Caco-2 (cell line): Measurements from ENCODE around the gene CCDC54. TPM values are rescaled to one million over a fixed set of nuclear protein-coding genes. Genes with fewer than 3 reads are reported as not detected.

Experiments used
- BruUV-seq: library from RNA; stranded (reverse); fragments of 400-500 nt; replicated peaks from 2 replicates; lab custom pipeline; 2021; lab: Mats Ljungman, UMichigan
- CTCF ChIA-PET: fragments of 300-600 bp; sonication (Branson Sonifier 250); formaldehyde crosslinking; loops from one replicate; lab custom pipeline; 2022; ENCODE audit warnings: antibody characterized with exemption; lab: Charles Lee
- POLR2A ChIA-PET: fragments of 300-600 bp; sonication (Branson Sonifier 250); formaldehyde crosslinking; loops from one replicate; lab custom pipeline; 2022; ENCODE audit warnings: antibody characterized with exemption; lab: Charles Lee
- DNase-seq, 2 experiments: peaks; one replicate each; pipeline versions ENCODE4 v3.0.0 to v3.0.0-alpha.2; 2020 to 2022
- H3K27me3 ChIP-seq: replicated peaks from 2 replicates; pipeline ENCODE4 v1.6.0; 2011; ENCODE audit warnings: low read length; ENCODE audit not compliant: control insufficient read depth, insufficient read depth
- H3K36me3 ChIP-seq: 2 replicates; pipeline ENCODE4 v1.5.1; 2011; ENCODE audit warnings: low read length; ENCODE audit not compliant: control insufficient read depth, insufficient read depth
- H3K4me1 ChIP-seq: fragments of 250-450 bp; sonication (Bioruptor Pico); 2 replicates; pipeline ENCODE4 v1.5.1; 2020; ENCODE audit warnings: mild to moderate bottlenecking
- H3K4me3 ChIP-seq: 2 replicates; pipeline ENCODE4 v1.5.1; 2011; ENCODE audit warnings: low read depth, mild to moderate bottlenecking, control low read depth, low read length
- H3K9me3 ChIP-seq: fragments of 250-450 bp; sonication (Bioruptor Pico); 2 replicates; pipeline ENCODE4 v1.5.1; 2020; ENCODE audit warnings: mild to moderate bottlenecking, moderate library complexity
- H3K27ac Mint-ChIP-seq: one replicate; pipeline ENCODE4 v1.8.0; 2022; ENCODE audit warnings: mixed read lengths; ENCODE audit not compliant: unreplicated experiment
- H3K27me3 Mint-ChIP-seq: one replicate; pipeline ENCODE4 v1.8.0; 2022; ENCODE audit warnings: mixed read lengths; ENCODE audit not compliant: insufficient read depth, unreplicated experiment
- H3K36me3 Mint-ChIP-seq: one replicate; pipeline ENCODE4 v1.8.0; 2022; ENCODE audit warnings: mild to moderate bottlenecking, mixed read lengths; ENCODE audit not compliant: insufficient read depth, unreplicated experiment
- H3K4me1 Mint-ChIP-seq: one replicate; pipeline ENCODE4 v1.8.0; 2022; ENCODE audit warnings: low read depth, mixed read lengths; ENCODE audit not compliant: unreplicated experiment
- H3K4me3 Mint-ChIP-seq: one replicate; pipeline ENCODE4 v1.8.0; 2022; ENCODE audit warnings: mild to moderate bottlenecking, moderate library complexity, mixed read lengths; ENCODE audit not compliant: unreplicated experiment
- H3K9me3 Mint-ChIP-seq: one replicate; pipeline ENCODE4 v1.8.0; 2022; ENCODE audit warnings: mixed read lengths; ENCODE audit not compliant: unreplicated experiment
- CTCF ChIP-seq, 2 experiments: fragments of 200-600 bp in 1 of 2; IDR thresholded peaks; 1 replicate in 1 of 2; 2 replicates in 1 of 2; pipeline versions ENCODE4 v1.5.1 to v1.8.0; 2011 to 2022; ENCODE audit warnings: antibody characterized with exemption in 1 of 2, control low read depth in 1 of 2, inconsistent platforms in 1 of 2, low read depth in 1 of 2, low read length in 1 of 2, mild to moderate bottlenecking in 1 of 2, moderate library complexity in 1 of 2; ENCODE audit not compliant: insufficient read depth in 1 of 2, severe bottlenecking in 1 of 2, unreplicated experiment in 1 of 2
- intact Hi-C: fragments of 100-400 bp; cut with micrococcal nuclease; formaldehyde crosslinking; loops from one replicate; pipeline ENCODE4 v1.10.0; 2022; ENCODE audit not compliant: unreplicated experiment
- total RNA-seq: library from RNA; stranded (reverse); gene quantifications from 2 replicates; pipeline ENCODE4 v1.2.3, GENCODE V29; 2022

CCDC54 gene
- total RNA-seq, 1 experiment from 2014 or later, result not detected

GRCh38 chr3:107347751-107348150 is 29.5 kb upstream of the CCDC54 start:
- DNase-seq, result no peak
- Histone ChIP-seq H3K4me1 (no peaks in the 10 kb centered on the region), H3K27me3 (no peaks in the 10 kb centered on the region), H3K4me3 (no peak overlapping the region), H3K9me3 (no peaks in the 10 kb centered on the region), H3K36me3 (no peaks in the 10 kb centered on the region)
- H3K4me3 Mint-ChIP-seq, result no peak overlapping the region
- ChIA-PET POLR2A (no interaction called here), CTCF (no interaction called here)
- no peak overlapping the region for H3K27ac Mint-ChIP-seq
- no peaks in the 10 kb centered on the region for H3K36me3 Mint-ChIP-seq
- BruUV-seq, result no TSS peak
- H3K4me1 Mint-ChIP-seq, result peaks cover 7% of the 10 kb centered on the region
- no peak for TF ChIP-seq CTCF (IDR thresholded peaks at IDR 0.05; ENCODE audit: insufficient read depth in 1 of 2, low read depth in 1 of 2, low read length in 1 of 2, severe bottlenecking in 1 of 2, unreplicated experiment in 1 of 2)
- intact Hi-C loops, result no loop called here
- H3K27me3 Mint-ChIP-seq, result no peaks in the 10 kb centered on the region
- no peaks in the 10 kb centered on the region for H3K9me3 Mint-ChIP-seq

GRCh38 chr3:107356706-107357105 is 20.5 kb upstream of the CCDC54 start:
- H3K27me3 ChIP-seq, result no peaks in the 10 kb centered on the region
- Mint-ChIP-seq H3K9me3 (no peaks in the 10 kb centered on the region), H3K27ac (no peak overlapping the region), H3K4me1 (peaks cover 5% of the 10 kb centered on the region), H3K4me3 (no peak overlapping the region), H3K36me3 (no peaks in the 10 kb centered on the region), H3K27me3 (no peaks in the 10 kb centered on the region)
- no peak for TF ChIP-seq CTCF (IDR thresholded peaks at IDR 0.05; ENCODE audit: insufficient read depth in 1 of 2, low read depth in 1 of 2, low read length in 1 of 2, severe bottlenecking in 1 of 2, unreplicated experiment in 1 of 2)
- no peak overlapping the region for H3K4me3 ChIP-seq
- DNase-seq, result no peak
- no TSS peak for BruUV-seq
- ChIA-PET POLR2A (no interaction called here), CTCF (no interaction called here)
- H3K4me1 ChIP-seq, result no peaks in the 10 kb centered on the region
- H3K9me3 ChIP-seq, result no peaks in the 10 kb centered on the region
- H3K36me3 ChIP-seq, result no peaks in the 10 kb centered on the region
- intact Hi-C loops, result no loop called here

GRCh38 chr3:107361633-107362032 is 15.6 kb upstream of the CCDC54 start:
- peaks cover 6% of the 10 kb centered on the region for H3K36me3 Mint-ChIP-seq
- Histone ChIP-seq H3K9me3 (no peaks in the 10 kb centered on the region), H3K36me3 (no peaks in the 10 kb centered on the region), H3K27me3 (no peaks in the 10 kb centered on the region), H3K4me1 (no peaks in the 10 kb centered on the region), H3K4me3 (no peak overlapping the region)
- H3K4me1 Mint-ChIP-seq, result no peaks in the 10 kb centered on the region
- no TSS peak for BruUV-seq
- H3K27ac Mint-ChIP-seq, result no peak overlapping the region
- H3K9me3 Mint-ChIP-seq, result no peaks in the 10 kb centered on the region
- no peak overlapping the region for H3K4me3 Mint-ChIP-seq
- CTCF ChIA-PET, result no interaction called here
- intact Hi-C loops, result no loop called here
- H3K27me3 Mint-ChIP-seq, result peaks cover 3% of the 10 kb centered on the region
- DNase-seq, result no peak
- POLR2A ChIA-PET, result no interaction called here
- TF ChIP-seq CTCF (IDR thresholded peaks at IDR 0.05; ENCODE audit: insufficient read depth in 1 of 2, low read depth in 1 of 2, low read length in 1 of 2, severe bottlenecking in 1 of 2, unreplicated experiment in 1 of 2), result no peak
